Effector CD4-positive, alpha-beta T cell (primary cell): ENCODE measurements around the gene RGS2.

ENCODE experiments used
- DNase-seq: peaks from one replicate; pipeline ENCODE4 v3.0.0-alpha.2; 2020

Gene RGS2

DNA sequence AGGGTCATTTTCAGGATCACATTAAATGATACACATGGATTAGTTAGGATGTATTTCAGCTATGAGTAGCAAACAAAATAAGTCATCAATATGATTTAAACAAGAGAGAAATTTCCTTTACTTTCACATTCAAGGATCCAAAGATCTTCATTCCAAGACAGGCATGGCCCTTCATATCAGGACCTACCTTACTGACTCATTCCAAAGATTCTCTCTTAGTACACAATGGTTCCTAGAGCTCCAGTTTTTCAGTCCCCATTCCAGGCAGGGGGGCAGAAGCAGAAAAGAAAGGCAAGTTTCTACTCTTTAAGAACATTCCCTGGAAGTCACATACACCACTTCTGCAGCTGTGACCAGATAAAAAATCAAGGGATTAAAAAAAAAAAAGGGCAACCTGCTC is 23.7 kb downstream of the RGS2 start:
- no peak for DNase-seq

DNA sequence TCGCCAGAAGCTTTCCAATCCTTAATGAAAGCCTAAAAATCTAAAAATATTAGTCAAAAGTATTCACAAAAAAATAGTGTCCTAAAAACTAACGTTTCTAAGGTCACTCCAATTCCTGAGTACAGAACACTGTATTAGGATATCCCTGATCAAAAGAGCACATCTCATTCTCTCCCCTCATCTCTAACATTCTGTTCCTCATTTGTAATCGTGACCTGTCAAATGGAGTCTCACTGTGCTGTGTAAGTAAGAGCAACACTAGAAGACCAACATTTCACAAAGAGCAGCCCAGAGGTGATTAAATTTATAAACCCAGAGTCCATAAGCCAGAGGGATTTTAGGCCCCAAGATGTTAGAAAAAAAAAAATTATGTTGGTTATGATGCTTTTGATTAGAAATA is 26.3 kb downstream of the RGS2 start:
- no peak for DNase-seq

DNA sequence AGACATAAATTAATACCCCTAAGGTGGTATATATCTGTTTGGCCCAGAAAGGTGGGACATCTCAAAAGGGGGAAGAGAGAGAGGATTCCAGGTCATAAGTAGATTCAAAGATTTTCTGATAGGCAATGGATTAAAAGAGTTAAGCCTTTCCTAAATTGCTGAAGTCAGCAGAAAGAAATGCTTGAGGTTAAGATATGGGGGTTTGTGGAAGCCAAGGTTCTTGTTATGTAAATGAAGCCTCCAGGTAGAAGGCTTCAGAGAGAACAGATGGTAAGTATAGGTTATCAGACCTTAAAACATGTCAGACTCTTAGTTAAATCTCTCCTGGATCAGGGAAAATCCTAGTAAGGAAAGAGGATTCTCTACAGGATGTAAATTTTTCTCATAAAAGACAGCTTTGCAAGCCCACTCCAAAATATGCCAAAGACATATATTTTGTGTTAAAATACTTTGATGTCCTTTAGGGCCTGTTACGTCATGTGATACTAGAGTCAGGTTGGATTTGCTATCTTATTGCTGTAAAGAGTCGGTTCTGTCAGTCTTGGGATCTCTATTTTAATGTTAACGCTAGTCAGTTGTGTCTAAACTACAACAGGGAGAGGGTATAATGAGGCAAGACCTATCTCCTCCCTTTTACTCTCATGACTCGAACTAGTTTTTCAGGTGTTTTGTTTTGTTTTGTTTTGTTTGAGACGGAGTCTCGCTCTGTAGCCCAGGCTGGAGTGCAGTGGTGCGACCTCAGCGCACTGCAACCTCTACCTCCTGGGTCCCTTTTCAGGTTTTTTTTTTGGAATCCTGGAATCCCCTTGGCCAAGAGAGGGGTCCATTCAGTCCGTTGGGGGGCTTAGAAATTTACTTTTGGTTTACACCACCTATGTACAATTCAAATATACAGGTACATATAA is 30.6 kb downstream of the RGS2 start:
- no peak for DNase-seq

DNA sequence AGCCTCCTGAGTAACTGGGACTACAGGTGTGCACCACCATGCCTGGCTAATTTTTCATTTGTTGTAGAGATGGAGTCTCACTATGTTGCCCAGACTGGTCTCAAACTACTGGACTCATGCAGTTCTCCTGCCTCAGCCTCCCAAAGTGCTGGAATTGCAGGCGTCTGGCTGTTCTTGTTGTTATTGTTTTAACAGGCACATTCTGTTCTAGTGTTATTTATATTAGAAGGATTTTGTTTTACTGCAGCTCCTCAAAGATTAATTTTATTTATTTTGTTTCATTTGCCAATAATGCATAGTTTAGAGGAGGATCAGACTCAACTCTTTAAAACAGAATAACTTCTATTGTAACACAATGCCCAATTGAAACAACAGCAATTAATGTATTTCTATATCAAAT is 35.5 kb downstream of the RGS2 start:
- no peak for DNase-seq

DNA sequence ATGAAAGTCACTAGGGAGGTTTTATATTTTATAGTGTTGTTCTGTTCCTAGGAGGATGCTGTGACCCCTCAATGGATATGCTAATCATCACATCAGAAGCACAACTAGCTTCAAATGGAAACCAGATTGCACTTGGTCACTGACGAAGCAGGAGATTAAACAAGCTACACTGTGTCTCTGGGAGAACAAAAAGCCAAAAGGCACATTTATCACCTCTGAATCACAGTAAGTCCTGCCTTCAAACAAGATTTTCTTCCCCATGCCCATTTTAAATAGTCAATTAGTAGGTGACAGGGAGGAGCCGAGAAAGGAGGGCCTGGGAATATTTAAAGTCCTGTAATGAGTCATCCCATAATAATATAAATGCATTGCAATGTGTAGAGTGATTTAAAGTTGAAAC is 38.1 kb downstream of the RGS2 start:
- DNase-seq: no peak

DNA sequence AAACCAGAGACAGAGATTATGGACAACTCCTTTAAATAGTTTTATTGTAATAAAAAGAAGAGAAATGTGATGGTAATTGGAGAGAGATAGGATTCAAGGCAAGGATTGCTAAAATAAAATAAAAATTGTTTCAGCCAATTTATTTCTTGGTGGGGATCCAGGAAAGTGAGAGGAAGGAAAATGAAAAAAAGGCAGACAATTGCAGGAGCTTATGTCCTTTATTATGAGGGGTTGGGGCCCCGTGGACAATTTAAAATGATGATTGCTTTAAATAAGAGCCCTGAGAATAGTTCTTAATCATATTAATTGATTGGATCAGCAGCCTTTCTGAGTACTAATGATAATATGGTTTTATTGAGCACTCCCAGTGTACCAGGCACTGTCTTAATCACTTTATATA is 40.2 kb downstream of the RGS2 start:
- no peak for DNase-seq

DNA sequence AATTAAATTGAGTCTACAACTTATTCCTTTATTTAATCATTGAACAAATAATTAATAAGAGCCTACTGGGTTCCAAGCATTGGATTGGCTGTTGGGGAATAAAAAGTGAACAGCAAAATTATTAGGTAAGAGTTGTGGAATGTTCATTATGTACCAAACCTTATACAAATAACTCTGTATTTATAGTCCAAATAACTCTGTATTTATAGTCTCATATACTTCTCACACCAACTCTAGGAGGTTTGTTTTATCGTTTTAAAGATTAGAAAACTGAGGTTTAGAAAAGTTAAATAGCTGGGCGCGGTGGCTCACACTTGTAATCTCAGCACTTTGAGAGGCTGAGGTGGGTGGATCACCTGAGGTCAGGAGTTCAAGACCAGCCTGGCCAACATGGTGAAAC is 40.6 kb downstream of the RGS2 start:
- no peak for DNase-seq

DNA sequence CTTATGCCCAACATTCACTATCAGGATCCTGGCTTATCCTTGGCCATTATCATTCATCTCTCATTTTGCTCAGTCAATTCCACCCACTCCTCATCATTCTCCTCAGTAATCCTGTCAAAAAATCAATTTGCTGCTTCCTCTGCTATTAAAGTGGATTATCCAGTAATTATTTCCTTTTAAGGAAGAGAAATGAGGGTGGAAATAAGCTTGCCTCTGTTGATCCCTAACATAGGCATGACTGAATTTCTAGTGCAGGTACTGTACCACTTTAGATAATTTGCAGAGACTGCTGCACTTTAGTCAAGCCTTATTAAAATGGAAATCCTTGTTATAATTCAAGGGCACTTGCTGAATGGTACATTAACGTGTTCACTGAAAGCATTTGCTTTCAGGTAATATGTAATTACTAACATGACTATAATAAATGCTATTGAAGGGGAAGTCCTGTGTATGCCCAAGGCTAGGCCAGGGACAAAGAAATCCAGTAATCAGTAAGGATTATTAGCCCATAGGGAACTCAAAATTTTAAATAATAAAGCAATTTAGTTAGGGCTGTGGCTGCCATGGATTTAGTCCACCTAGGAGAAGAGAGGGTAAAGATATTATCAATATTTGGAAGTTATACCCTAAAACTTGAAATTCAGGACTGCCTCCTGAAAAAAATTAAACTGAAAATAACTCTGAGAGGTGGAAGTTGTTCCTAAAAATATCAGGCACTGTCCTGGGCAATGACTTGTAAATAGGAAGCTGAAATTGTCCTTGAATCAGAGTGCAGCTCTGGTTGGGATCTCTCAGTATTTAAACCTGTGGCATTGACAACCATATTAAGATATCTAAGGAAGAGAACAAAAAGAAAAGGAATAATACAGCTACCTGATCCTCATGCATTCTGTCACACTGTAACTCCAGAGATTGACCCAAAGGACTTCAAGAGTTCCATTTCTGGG is 43.4 kb downstream of the RGS2 start:
- no peak for DNase-seq

DNA sequence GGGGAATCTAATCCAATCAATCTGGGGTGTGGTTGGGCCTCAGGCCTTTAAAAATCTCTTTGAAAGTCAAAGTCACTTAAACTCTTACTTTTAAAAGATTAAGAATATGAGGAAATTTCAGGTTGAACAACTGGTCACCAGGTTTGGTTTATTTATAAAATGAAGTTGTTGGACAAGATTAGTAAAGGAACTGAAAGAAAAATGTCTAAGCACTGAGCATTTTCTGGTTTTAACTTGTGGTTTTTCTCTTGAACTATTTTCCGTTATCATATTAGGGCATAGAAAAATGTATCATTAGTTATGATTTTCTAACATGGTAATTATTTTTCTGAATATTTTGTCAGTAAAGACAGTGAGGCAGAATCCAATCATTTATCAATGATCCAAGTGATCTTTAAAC is 49.6 kb downstream of the RGS2 start:
- DNase-seq: no peak

DNA sequence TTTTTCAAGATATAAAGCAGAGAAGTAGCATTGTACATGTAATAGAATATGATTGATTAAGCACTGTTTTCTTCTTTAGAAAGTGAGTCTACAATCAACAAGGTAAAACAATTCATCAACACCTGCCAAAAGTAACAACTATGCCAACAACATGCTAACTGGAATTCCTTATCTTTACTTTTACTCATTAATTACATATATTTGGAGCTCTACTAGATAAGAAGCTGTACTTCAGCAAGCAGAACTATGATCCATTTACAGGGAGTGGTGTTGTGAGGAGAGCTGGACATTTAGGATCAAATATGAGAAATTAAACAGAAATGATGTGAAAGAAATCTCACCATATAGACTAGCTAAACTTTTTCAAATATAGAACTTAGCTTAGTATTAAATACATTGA is 51.0 kb downstream of the RGS2 start:
- no peak for DNase-seq

DNA sequence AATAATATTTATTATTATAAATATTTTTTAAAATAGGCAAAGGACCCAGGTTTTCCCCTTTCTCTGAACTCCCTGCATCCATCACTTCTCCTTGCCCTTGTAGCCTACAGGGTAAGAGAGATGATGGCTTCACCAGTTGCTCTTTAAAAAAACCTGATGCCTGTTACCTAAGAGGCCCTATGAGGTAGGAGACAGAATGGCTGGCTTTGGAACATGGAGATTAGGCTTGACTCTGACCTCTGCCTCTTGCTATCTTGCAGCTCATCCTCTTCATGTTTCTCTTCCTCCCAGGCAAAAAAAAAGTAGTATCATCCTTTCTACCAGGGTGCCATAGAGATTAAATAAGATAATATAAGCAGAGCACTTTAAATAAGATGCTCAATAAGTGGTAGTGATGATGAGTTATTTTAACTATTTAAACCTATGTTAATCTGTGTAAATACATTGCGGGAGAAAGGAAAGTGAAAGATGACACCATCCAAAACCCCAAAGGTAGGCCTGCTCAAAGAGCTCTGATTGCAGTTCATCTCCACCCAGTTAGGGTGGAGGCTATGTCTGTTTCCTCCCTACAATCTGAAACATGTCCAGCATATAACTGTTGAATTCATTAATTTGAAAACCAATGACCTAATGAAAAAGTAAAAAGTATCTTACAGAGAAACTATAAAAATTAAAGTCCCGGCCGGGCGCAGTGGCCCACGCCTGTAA is 51.8 kb downstream of the RGS2 start:
- DNase-seq: no peak

DNA sequence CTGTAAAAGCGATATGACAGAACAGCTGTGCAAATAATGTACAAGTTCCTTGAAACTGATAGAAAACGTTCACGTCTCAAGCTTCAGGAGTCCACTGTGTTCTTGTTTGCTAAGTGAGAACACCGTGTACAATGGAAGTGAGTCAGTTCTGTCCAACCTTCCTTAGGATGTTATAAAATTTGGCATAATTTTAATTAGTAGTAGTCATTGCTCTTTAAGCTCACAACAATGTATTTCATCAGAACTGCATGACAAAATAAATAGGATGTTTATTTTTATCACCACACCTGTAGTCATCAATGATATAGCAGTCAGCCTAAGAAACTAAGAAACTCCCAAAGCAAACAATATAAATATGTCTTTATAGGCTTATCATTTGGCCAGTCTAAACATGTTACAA is 53.0 kb downstream of the RGS2 start:
- no peak for DNase-seq
